Keratinocyte (primary cell): ENCODE results near the gene MIA2. TPM values are rescaled to one million over a fixed set of nuclear protein-coding genes. Genes with fewer than 3 reads are reported as not detected.
A peak's percentile ranks its signal among the peaks of the same experiment; 100 is the strongest.

Source experiments
- DNase-seq: peaks from one replicate; pipeline ENCODE4 v3.0.0-alpha.2; 2011; ENCODE audit warnings: low read depth, missing footprints, low spot score
- FAIRE-seq: peaks from 2 replicates; lab custom pipeline; 2011; peaks lifted over from hg19 to GRCh38; lab: Jason Lieb, UNC
- H2AFZ ChIP-seq: 2 replicates; pipeline ENCODE4 v1.6.0; 2012; ENCODE audit warnings: low read length, control low read depth, inconsistent platforms; ENCODE audit not compliant: control insufficient read depth
- H3K27ac ChIP-seq: 2 replicates; pipeline ENCODE4 v1.5.1; 2011; ENCODE audit warnings: low read length; ENCODE audit not compliant: control insufficient read depth, insufficient read depth
- H3K27me3 ChIP-seq: 3 replicates; pipeline ENCODE4 v1.6.0; 2011; ENCODE audit warnings: low read length; ENCODE audit not compliant: control insufficient read depth, insufficient read depth; ENCODE audit errors: extremely low read depth
- H3K36me3 ChIP-seq, 2 experiments: 2 replicates in 1 of 2; 3 replicates in 1 of 2; pipeline ENCODE4 v1.5.1; 2011; ENCODE audit warnings: low read length in 2 of 2, mild to moderate bottlenecking in 1 of 2; ENCODE audit not compliant: control insufficient read depth in 2 of 2, insufficient read depth in 2 of 2; ENCODE audit errors: extremely low read depth in 1 of 2
- H3K4me1 ChIP-seq: 3 replicates; pipeline ENCODE4 v1.5.1; 2011; ENCODE audit warnings: low read length; ENCODE audit not compliant: control insufficient read depth, insufficient read depth; ENCODE audit errors: extremely low read depth
- H3K4me2 ChIP-seq: 3 replicates; pipeline ENCODE4 v1.6.0; 2011; ENCODE audit warnings: low read depth, low read length; ENCODE audit not compliant: control insufficient read depth, insufficient read depth; ENCODE audit errors: extremely low read depth
- H3K4me3 ChIP-seq, 3 experiments: fragments of 200-600 bp in 1 of 3; sonication (generic) in 1 of 3; 2 replicates in 2 of 3; 3 replicates in 1 of 3; pipeline ENCODE4 v1.5.1; 2011 to 2016; ENCODE audit warnings: low read length in 3 of 3, mild to moderate bottlenecking in 3 of 3, control low read depth in 2 of 3, inconsistent platforms in 1 of 3, low read depth in 1 of 3, mixed read lengths in 1 of 3, mixed run types in 1 of 3, moderate library complexity in 1 of 3; ENCODE audit not compliant: control insufficient read depth in 2 of 3, insufficient read depth in 2 of 3; ENCODE audit errors: extremely low read depth in 1 of 3
- H3K79me2 ChIP-seq: 2 replicates; pipeline ENCODE4 v1.6.0; 2012; ENCODE audit warnings: low read length; ENCODE audit not compliant: control insufficient read depth, insufficient read depth
- H3K9ac ChIP-seq: 3 replicates; pipeline ENCODE4 v1.6.0; 2011; ENCODE audit warnings: low read length; ENCODE audit not compliant: control insufficient read depth, insufficient read depth; ENCODE audit errors: extremely low read depth
- H3K9me1 ChIP-seq: 3 replicates; pipeline ENCODE4 v1.6.0; 2011; ENCODE audit warnings: low read length; ENCODE audit not compliant: control insufficient read depth, insufficient read depth; ENCODE audit errors: extremely low read depth
- H3K9me3 ChIP-seq: 2 replicates; pipeline ENCODE4 v1.5.1; 2012; ENCODE audit warnings: low read depth, low read length; ENCODE audit not compliant: control insufficient read depth
- H4K20me1 ChIP-seq: 3 replicates; pipeline ENCODE4 v1.6.0; 2011; ENCODE audit warnings: low read length; ENCODE audit not compliant: control insufficient read depth, insufficient read depth; ENCODE audit errors: extremely low read depth
- EZH2 ChIP-seq: IDR thresholded peaks from one replicate; pipeline ENCODE4 v1.6.1; 2012; ENCODE audit warnings: inconsistent platforms, mild to moderate bottlenecking, low read length, moderate library complexity
- dilution Hi-C: fragments of 300-500 bp; cut with MboI; formaldehyde crosslinking; loops from one replicate; pipeline ENCODE4 v1.7.0; 2020; ENCODE audit warnings: low sequenced_read_pairs; ENCODE audit not compliant: extremely low pct_ligation_motif_present
- polyA plus RNA-seq, 5 experiments: library from polyadenylated mRNA; depleted of rRNA in 3 of 5; stranded (reverse) in 3 of 5; stranded (forward) in 1 of 5; unstranded in 1 of 5; fragments of >200 nt; gene quantifications; 1 replicate in 1 of 5; 2 replicates in 3 of 5; 3 replicates in 1 of 5; pipeline versions ENCODE4 v1.2.1 to v1.2.3, GENCODE V29; 2011 to 2012; ENCODE audit warnings: missing spikeins in 2 of 5, low read depth in 1 of 5, low replicate concordance in 1 of 5
- TF ChIP-seq, protein P1 (sequence below), 3 experiments: IDR thresholded peaks in 1 of 3; conservative IDR thresholded peaks in 1 of 3; optimal IDR thresholded peaks in 1 of 3; 2 replicates in 2 of 3; 3 replicates in 1 of 3; pipeline versions ENCODE3 to v1.5.1; 2011; ENCODE audit warnings: low read length in 3 of 3, mild to moderate bottlenecking in 3 of 3, moderate library complexity in 2 of 3, control low read depth in 1 of 3, inconsistent platforms in 1 of 3; ENCODE audit not compliant: insufficient read depth in 2 of 3; ENCODE audit errors: extremely low read depth in 1 of 3

Gene MIA2
- polyA plus RNA-seq, 1 donor (not counting 4 experiments of a cell fraction or from before 2014, with no cell fraction given): 21.9 TPM

DNA sequence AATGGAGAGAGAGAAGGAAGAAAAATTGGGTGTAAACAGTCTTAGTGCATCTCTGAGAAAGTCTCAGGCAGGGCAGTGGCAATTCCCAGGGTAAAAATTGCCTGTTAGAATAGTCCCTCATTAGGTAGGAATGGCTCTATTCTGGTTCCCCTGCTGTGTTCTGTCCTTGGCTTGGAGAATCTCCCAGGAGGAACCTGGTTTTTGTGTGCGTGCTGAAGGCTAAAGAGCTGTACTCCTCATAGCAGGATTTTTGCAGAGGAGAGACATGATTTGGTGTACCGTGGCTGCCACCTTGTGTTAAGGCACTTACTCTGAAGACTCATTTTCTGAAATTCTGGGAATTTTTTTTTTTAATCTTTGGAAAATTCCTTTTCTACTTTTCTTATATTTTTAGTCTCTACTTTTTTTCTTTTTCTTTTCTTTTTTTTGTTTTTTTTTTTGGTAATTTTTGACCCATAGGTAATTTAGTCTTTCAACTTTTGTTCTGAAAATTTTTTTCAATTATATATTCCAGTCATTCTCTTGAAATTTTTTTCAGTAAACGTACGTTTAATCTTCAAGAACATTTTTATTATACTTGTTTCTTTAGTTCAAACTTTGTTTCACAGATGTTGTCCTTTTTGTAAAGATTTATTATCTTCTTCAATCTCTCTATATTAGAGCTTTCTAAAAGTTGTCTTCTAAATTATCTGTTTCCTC, 134.7 kb downstream of the MIA2 start:
- Histone ChIP-seq H3K9ac (no peak overlapping the region), H3K4me1 (no peaks in the 10 kb centered on the region), H4K20me1 (no peaks in the 10 kb centered on the region), H3K27me3 (no peaks in the 10 kb centered on the region), H2AFZ (no peak overlapping the region), H3K9me1 (no peaks in the 10 kb centered on the region), H3K79me2 (no peaks in the 10 kb centered on the region), H3K36me3 (peaks cover 0 to 6% of the 10 kb centered on the region in 2 experiments), H3K9me3 (no peaks in the 10 kb centered on the region), H3K27ac (no peak overlapping the region), H3K4me3 (no peak overlapping the region), H3K4me2 (no peak overlapping the region)
- TF ChIP-seq EZH2: no peak
- TF ChIP-seq, protein P1, sequence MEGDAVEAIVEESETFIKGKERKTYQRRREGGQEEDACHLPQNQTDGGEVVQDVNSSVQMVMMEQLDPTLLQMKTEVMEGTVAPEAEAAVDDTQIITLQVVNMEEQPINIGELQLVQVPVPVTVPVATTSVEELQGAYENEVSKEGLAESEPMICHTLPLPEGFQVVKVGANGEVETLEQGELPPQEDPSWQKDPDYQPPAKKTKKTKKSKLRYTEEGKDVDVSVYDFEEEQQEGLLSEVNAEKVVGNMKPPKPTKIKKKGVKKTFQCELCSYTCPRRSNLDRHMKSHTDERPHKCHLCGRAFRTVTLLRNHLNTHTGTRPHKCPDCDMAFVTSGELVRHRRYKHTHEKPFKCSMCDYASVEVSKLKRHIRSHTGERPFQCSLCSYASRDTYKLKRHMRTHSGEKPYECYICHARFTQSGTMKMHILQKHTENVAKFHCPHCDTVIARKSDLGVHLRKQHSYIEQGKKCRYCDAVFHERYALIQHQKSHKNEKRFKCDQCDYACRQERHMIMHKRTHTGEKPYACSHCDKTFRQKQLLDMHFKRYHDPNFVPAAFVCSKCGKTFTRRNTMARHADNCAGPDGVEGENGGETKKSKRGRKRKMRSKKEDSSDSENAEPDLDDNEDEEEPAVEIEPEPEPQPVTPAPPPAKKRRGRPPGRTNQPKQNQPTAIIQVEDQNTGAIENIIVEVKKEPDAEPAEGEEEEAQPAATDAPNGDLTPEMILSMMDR (optimal IDR thresholded peaks at IDR 0.05 in 1 of 3, IDR thresholded peaks at IDR 0.05 in 1 of 3, conservative IDR thresholded peaks at IDR 0.05 in 1 of 3; ENCODE audit: extremely low read depth in 1 of 3, insufficient read depth in 2 of 3, low read length in 3 of 3): peak; percentile 25 to 59 (median 42)
- dilution Hi-C loops: no loop called here
- DNase-seq: no peak
- no peak for FAIRE-seq

DNA sequence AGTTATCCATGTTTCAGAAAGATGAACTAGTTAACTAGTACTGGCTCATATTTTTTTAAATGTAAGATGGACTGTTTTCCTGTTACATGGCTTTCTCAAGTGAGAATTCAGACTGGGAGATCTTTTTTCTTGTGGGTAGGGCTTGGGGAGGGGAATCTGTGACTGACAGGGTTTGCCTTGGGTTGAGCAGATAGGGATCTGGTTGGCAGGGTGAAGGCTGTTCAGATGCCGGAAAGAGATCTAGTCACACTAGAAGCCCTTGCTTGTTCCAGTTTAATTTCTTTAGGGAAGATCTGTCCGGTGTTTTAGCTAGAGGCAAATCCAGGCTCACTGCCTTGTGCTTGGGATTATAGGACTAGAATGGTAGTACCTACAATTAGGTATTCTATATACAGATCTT, 135.3 kb downstream of the MIA2 start:
- dilution Hi-C loops: no loop called here
- Histone ChIP-seq H3K9ac (no peak overlapping the region), H2AFZ (no peak overlapping the region), H3K79me2 (no peaks in the 10 kb centered on the region), H3K4me2 (no peak overlapping the region), H4K20me1 (no peaks in the 10 kb centered on the region), H3K27ac (no peak overlapping the region), H3K4me3 (no peak overlapping the region), H3K9me1 (no peaks in the 10 kb centered on the region), H3K36me3 (peaks cover 0 to 6% of the 10 kb centered on the region in 2 experiments), H3K9me3 (no peaks in the 10 kb centered on the region), H3K27me3 (no peaks in the 10 kb centered on the region), H3K4me1 (no peaks in the 10 kb centered on the region)
- FAIRE-seq (no peak), DNase-seq (no peak)
- TF ChIP-seq EZH2: no peak
- TF ChIP-seq, protein P1 (optimal IDR thresholded peaks at IDR 0.05 in 1 of 3, IDR thresholded peaks at IDR 0.05 in 1 of 3, conservative IDR thresholded peaks at IDR 0.05 in 1 of 3; ENCODE audit: extremely low read depth in 1 of 3, insufficient read depth in 2 of 3, low read length in 3 of 3): no peak
